MM.1S (cell line): Measurements from ENCODE around the gene SP1.
A peak's percentile ranks its signal among the peaks of the same experiment; 100 is the strongest.
"Not testable (repeated sequence)": the region's sequence is repeated elsewhere in the genome, so short reads cannot be mapped to it uniquely, and the experiment has no call there.

Experiments
- DNase-seq: peaks from one replicate; pipeline ENCODE4 v3.0.0-alpha.2; 2015
- H2AFZ ChIP-seq: fragments of 300-600 bp; sonication (generic); 2 replicates; pipeline ENCODE4 v1.6.0; 2016; ENCODE audit warnings: antibody characterized with exemption, low read length
- H3F3A ChIP-seq: fragments of 300-600 bp; sonication (generic); 2 replicates; pipeline ENCODE4 v1.6.1; 2016; ENCODE audit warnings: mild to moderate bottlenecking, antibody characterized with exemption, low read length, moderate library complexity, mixed read lengths; ENCODE audit not compliant: insufficient read depth
- H3K27ac ChIP-seq: fragments of 300-600 bp; sonication (generic); 2 replicates; pipeline ENCODE4 v1.5.1; 2016; ENCODE audit warnings: mild to moderate bottlenecking, low read length
- H3K27me3 ChIP-seq: fragments of 300-600 bp; sonication (generic); replicated peaks from 2 replicates; pipeline ENCODE4 v1.6.0; 2016; ENCODE audit warnings: low read length; ENCODE audit not compliant: insufficient read depth
- H3K36me3 ChIP-seq: fragments of 300-600 bp; sonication (generic); replicated peaks from 2 replicates; pipeline ENCODE4 v1.6.1; 2016; ENCODE audit warnings: mild to moderate bottlenecking, low read length, mixed read lengths; ENCODE audit not compliant: insufficient read depth
- H3K4me1 ChIP-seq: fragments of 300-600 bp; sonication (generic); 2 replicates; pipeline ENCODE4 v1.6.1; 2016; ENCODE audit warnings: low read length, mixed read lengths
- H3K4me2 ChIP-seq: fragments of 300-600 bp; sonication (generic); 2 replicates; pipeline ENCODE4 v1.6.0; 2016; ENCODE audit warnings: low read depth, low read length
- H3K4me3 ChIP-seq: fragments of 300-600 bp; sonication (generic); 2 replicates; pipeline ENCODE4 v1.5.1; 2016; ENCODE audit warnings: low read length, mixed read lengths
- H3K79me2 ChIP-seq: fragments of 300-600 bp; sonication (generic); 2 replicates; pipeline ENCODE4 v1.6.1; 2016; ENCODE audit warnings: mixed run types, low read length, mixed read lengths
- H3K9ac ChIP-seq: fragments of 300-600 bp; sonication (generic); 2 replicates; pipeline ENCODE4 v1.6.1; 2016; ENCODE audit warnings: low read length, mixed read lengths
- H3K9me2 ChIP-seq: fragments of 300-600 bp; sonication (generic); replicated peaks from 2 replicates; pipeline ENCODE4 v1.6.1; 2016; ENCODE audit warnings: mild to moderate bottlenecking, low read length, mixed read lengths; ENCODE audit not compliant: insufficient read depth
- H3K9me3 ChIP-seq: fragments of 300-600 bp; sonication (generic); replicated peaks from 2 replicates; pipeline ENCODE4 v1.6.1; 2016; ENCODE audit warnings: mild to moderate bottlenecking, low read length, mixed read lengths; ENCODE audit not compliant: insufficient read depth
- H4K20me1 ChIP-seq: fragments of 300-600 bp; sonication (generic); 2 replicates; pipeline ENCODE4 v1.6.1; 2016; ENCODE audit warnings: mild to moderate bottlenecking, low read length, moderate library complexity, mixed read lengths; ENCODE audit not compliant: insufficient read depth
- CTCF ChIP-seq: fragments of 300-600 bp; sonication (generic); IDR thresholded peaks from 2 replicates; pipeline ENCODE4 v1.5.1; 2016; ENCODE audit warnings: antibody characterized with exemption, low read length, mixed read lengths
- EZH2 ChIP-seq: fragments of 300-600 bp; sonication (generic); optimal IDR thresholded peaks from 2 replicates; pipeline ENCODE3; 2017; ENCODE audit warnings: low read depth, mild to moderate bottlenecking, antibody characterized with exemption, low read length, mixed read lengths
- EZH2phosphoT487 ChIP-seq: fragments of 300-600 bp; sonication (generic); IDR thresholded peaks from 2 replicates; pipeline ENCODE4 v1.6.1; 2018; ENCODE audit warnings: antibody characterized with exemption, low read length

Gene SP1

GRCh38 chr12:53441040-53441833 lies 61.3 kb downstream of the SP1 start, which contains the start of gene PRR13:
Gene PRR13, plus strand, starts transcription at chr12:53441734. Its CDS starts 981 bp downstream, at chr12:53442715.
- H3K9me3 ChIP-seq = no peaks in the 10 kb centered on the region

GRCh38 chr12:53443955-53444354 lies 64.0 kb downstream of the SP1 start:
- Histone ChIP-seq H3K27ac (no peak overlapping the region), H3K4me3 (no peak overlapping the region), H3K9me2 (no peaks in the 10 kb centered on the region), H3K9ac (no peak overlapping the region), H3F3A (peaks cover 6% of the 10 kb centered on the region), H3K4me2 (no peak overlapping the region), H3K4me1 (0 out of 2 replicates have a peak, but pooled peaks cover 4% of the 10 kb centered on the region), H3K9me3 (no peaks in the 10 kb centered on the region), H3K79me2 (peaks cover 44% of the 10 kb centered on the region), H2AFZ (no peak overlapping the region), H3K27me3 (no peaks in the 10 kb centered on the region), H4K20me1 (no peaks in the 10 kb centered on the region), H3K36me3 (no peaks in the 10 kb centered on the region; the same call in 1 of the 2 replicates)
- no peak for DNase-seq
- TF ChIP-seq CTCF (no peak), EZH2 (no peak), EZH2phosphoT487 (no peak)

More at GRCh38 chr12:53441040-53441833, 61.3 kb downstream of the SP1 start, which contains the start of gene PRR13:
- peak within 1 kb of the TSS; percentile 73 for H3K9ac ChIP-seq
- H3K9me2 ChIP-seq = no peaks in the 10 kb centered on the region
- 0 out of 2 replicates have a peak, but pooled peaks cover 4% of the 10 kb centered on the region for H3K4me1 ChIP-seq
- peak within 1 kb of the TSS; percentile 84 for H2AFZ ChIP-seq
- peak; percentile 100 for DNase-seq
- peak within 1 kb of the TSS; percentile 84 for H3K4me2 ChIP-seq
- peaks cover 40% of the 10 kb centered on the region for H3K79me2 ChIP-seq
- no peaks in the 10 kb centered on the region for H3K27me3 ChIP-seq
- H4K20me1 ChIP-seq = no peaks in the 10 kb centered on the region
- H3K4me3 ChIP-seq = peak within 1 kb of the TSS; percentile 94
- no peaks in the 10 kb centered on the region; the same call in 1 of the 2 replicates for H3K36me3 ChIP-seq
- H3F3A ChIP-seq = peaks cover 6% of the 10 kb centered on the region
- H3K27ac ChIP-seq = peak within 1 kb of the TSS; percentile 67; the same call in 1 of the 2 replicates
- no peak for TF ChIP-seq EZH2phosphoT487

- H3K27ac ChIP-seq, H3F3A ChIP-seq, DNase-seq, H3K9me2 ChIP-seq, H3K9me3 ChIP-seq, H3K4me3 ChIP-seq, H3K27me3 ChIP-seq, H3K4me2 ChIP-seq, H3K36me3 ChIP-seq, H3K4me1 ChIP-seq, H4K20me1 ChIP-seq, H2AFZ ChIP-seq, H3K9ac ChIP-seq: not testable (repeated sequence)
- peaks cover 44% of the 10 kb centered on the region for H3K79me2 ChIP-seq
Observed at GRCh38 chr12:53444593-53445325, 64.8 kb downstream of the SP1 start.

GRCh38 chr12:53450936-53451335 lies 71.0 kb downstream of the SP1 start:
- Histone ChIP-seq H3K9me3 (no peaks in the 10 kb centered on the region), H2AFZ (no peak overlapping the region), H3K9ac (no peak overlapping the region), H3K4me2 (no peak overlapping the region), H4K20me1 (peaks cover 11% of the 10 kb centered on the region), H3K27me3 (no peaks in the 10 kb centered on the region), H3K4me1 (peaks cover 14% of the 10 kb centered on the region), H3K27ac (no peak overlapping the region), H3K9me2 (no peaks in the 10 kb centered on the region), H3K4me3 (no peak overlapping the region), H3K79me2 (peaks cover 51% of the 10 kb centered on the region), H3K36me3 (peaks cover 13% of the 10 kb centered on the region), H3F3A (peaks cover 40% of the 10 kb centered on the region)
- TF ChIP-seq EZH2 (no peak), EZH2phosphoT487 (no peak), CTCF (no peak)
- no peak for DNase-seq
